Body of pancreas (tissue), 4 donors: ENCODE measurements around the gene AKAP13. TPM values are rescaled to one million over a fixed set of nuclear protein-coding genes. Genes with fewer than 3 reads are reported as not detected.
A peak's percentile ranks its signal among the peaks of the same experiment; 100 is the strongest.

Source experiments
- ATAC-seq: fragments of 150-250 bp; one replicate; pipeline ENCODE4 v1.9.1; 2016
- DNase-seq, 4 donors: peaks; one replicate each; pipeline ENCODE4 v3.0.0-alpha.2; 2019
- H3K27ac ChIP-seq, 4 donors: fragments of 200-600 bp; sonication (generic); 1 replicate in 3 of 4; 2 replicates in 1 of 4; pipeline versions ENCODE4 v1.5.1 to v1.6.1; 2016 to 2019; ENCODE audit warnings: mild to moderate bottlenecking in 1 of 4, mixed read lengths in 1 of 4, moderate library complexity in 1 of 4
- H3K27me3 ChIP-seq, 2 donors: fragments of 200-600 bp; sonication (generic); one replicate each; pipeline ENCODE4 v1.6.0; 2016; ENCODE audit warnings: mild to moderate bottlenecking in 1 of 2
- H3K36me3 ChIP-seq, 2 donors: fragments of 200-600 bp; sonication (generic); replicated peaks in 1 of 2; 2 replicates each; pipeline ENCODE4 v1.5.1; 2016; ENCODE audit warnings: low read depth in 2 of 2; ENCODE audit not compliant: insufficient read depth in 1 of 2
- H3K4me1 ChIP-seq: fragments of 200-600 bp; sonication (generic); one replicate; pipeline ENCODE4 v1.6.0; 2016
- H3K4me3 ChIP-seq, 2 donors: fragments of 200-600 bp; sonication (generic); 1 replicate in 1 of 2; 2 replicates in 1 of 2; pipeline ENCODE4 v1.5.1; 2016 to 2019
- H3K9me3 ChIP-seq, 3 donors: fragments of 200-600 bp; sonication (generic); 1 replicate in 2 of 3; 2 replicates in 1 of 3; pipeline ENCODE4 v1.5.1; 2016
- POLR2A ChIP-seq, 3 donors: fragments of 450-650 bp; IDR thresholded peaks; one replicate each; pipeline ENCODE4 v1.6.1; 2016; ENCODE audit warnings: antibody characterized with exemption in 3 of 3, mild to moderate bottlenecking in 2 of 3
- WGBS, 2 donors: methylation state at CpG; one replicate each; pipeline ENCODE4 v1.1.5; 2017; 5-methylcytosine and 5-hydroxymethylcytosine counted together
- intact Hi-C: fragments of 100-400 bp; cut with DNase I; formaldehyde crosslinking; loops from one replicate; pipeline ENCODE4 v1.15.1; 2023
- total RNA-seq, 2 donors: library from RNA; depleted of rRNA; stranded (reverse); fragments of >200 nt; gene quantifications; one replicate each; pipeline ENCODE4 v1.1.0, GENCODE V29; 2016
- TF ChIP-seq, protein P1 (sequence below), 7 experiments: fragments of 450-650 bp in 4 of 7; fragments of 200-600 bp in 3 of 7; sonication (generic) in 3 of 7; IDR thresholded peaks; one replicate each; pipeline ENCODE4 v1.5.1; 2016 to 2019; ENCODE audit warnings: antibody characterized with exemption in 7 of 7

The AKAP13 gene
- total RNA-seq, 2 donors from 2014 or later = 102 to 160 TPM

DNA sequence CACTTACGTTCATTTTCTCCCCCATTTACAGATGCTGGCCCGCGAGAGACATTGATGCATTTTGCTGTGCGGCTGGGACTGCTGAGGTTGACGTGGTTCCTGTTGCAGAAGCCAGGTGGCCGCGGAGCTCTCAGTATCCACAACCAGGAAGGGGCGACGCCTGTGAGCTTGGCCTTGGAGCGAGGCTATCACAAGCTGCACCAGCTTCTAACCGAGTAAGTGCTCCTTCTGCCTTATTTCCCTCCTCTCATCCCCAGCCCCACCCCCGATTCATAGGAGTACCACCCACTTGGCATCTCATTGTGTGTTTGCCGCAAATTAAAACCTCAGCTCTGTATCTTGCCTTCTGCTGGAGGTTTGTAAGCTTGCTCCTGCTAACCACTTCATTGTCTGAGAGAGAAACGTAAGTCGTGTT is 163.3 kb downstream of the AKAP13 start:
- peak overlapping the region; percentile 16 to 76 (median 58) for H3K27ac ChIP-seq
- H3K4me1 ChIP-seq = peaks cover 32% of the 10 kb centered on the region
- peak in 2 of 3 donors; percentile 33 to 70 for TF ChIP-seq POLR2A (IDR thresholded peaks at IDR 0.05)
- TF ChIP-seq, protein P1, sequence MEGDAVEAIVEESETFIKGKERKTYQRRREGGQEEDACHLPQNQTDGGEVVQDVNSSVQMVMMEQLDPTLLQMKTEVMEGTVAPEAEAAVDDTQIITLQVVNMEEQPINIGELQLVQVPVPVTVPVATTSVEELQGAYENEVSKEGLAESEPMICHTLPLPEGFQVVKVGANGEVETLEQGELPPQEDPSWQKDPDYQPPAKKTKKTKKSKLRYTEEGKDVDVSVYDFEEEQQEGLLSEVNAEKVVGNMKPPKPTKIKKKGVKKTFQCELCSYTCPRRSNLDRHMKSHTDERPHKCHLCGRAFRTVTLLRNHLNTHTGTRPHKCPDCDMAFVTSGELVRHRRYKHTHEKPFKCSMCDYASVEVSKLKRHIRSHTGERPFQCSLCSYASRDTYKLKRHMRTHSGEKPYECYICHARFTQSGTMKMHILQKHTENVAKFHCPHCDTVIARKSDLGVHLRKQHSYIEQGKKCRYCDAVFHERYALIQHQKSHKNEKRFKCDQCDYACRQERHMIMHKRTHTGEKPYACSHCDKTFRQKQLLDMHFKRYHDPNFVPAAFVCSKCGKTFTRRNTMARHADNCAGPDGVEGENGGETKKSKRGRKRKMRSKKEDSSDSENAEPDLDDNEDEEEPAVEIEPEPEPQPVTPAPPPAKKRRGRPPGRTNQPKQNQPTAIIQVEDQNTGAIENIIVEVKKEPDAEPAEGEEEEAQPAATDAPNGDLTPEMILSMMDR (IDR thresholded peaks at IDR 0.05) = peak in 6 of 7 experiments; percentile 34 to 84 (median 70)
- H3K27me3 ChIP-seq = no peaks in the 10 kb centered on the region
- intact Hi-C loops = no loop called here
- DNase-seq (peak; percentile 78 to 94 (median 88)), ATAC-seq (peak; percentile 90)
- WGBS, 2 donors = 5 to 13% methylated on average over 15 of the region's 15 CpGs
- H3K9me3 ChIP-seq = no peaks in the 10 kb centered on the region
- H3K36me3 ChIP-seq = no peaks in the 10 kb centered on the region
- no peak overlapping the region for H3K4me3 ChIP-seq

DNA sequence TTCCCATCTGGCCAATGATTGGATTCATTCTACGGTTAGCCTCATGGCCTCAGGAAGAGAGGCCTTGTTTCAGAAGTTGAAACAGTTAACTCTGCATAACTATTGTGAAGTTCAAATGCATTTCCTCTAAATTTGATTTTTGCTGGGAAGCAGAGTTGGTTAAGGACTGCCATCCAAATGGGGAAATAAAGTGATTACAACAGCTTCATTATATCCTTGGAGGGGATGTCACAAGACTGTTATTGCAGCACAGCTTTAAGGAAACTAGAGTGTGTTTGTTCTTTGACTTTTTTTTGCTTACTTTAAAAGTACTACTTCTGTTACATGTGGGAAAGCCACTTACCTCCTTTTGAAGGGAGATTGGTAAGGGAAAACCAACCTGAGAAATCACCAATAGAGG is 164.8 kb downstream of the AKAP13 start:
- Histone ChIP-seq H3K27ac (peak overlapping the region in 3 of 4 donors; percentile 25 to 76 (median 29)), H3K36me3 (no peaks in the 10 kb centered on the region), H3K9me3 (no peaks in the 10 kb centered on the region), H3K4me1 (peaks cover 32% of the 10 kb centered on the region), H3K27me3 (no peaks in the 10 kb centered on the region), H3K4me3 (no peak overlapping the region)
- TF ChIP-seq, protein P1 (IDR thresholded peaks at IDR 0.05) = no peak
- TF ChIP-seq POLR2A (IDR thresholded peaks at IDR 0.05) = peak in 1 of 3 donors; percentile 17
- WGBS, 2 donors = 71 to 79% methylated on average over 1 of the region's 1 CpG
- intact Hi-C loops = no loop called here
- ATAC-seq = no peak
- peak in 1 of 4 donors; percentile 38 for DNase-seq

DNA sequence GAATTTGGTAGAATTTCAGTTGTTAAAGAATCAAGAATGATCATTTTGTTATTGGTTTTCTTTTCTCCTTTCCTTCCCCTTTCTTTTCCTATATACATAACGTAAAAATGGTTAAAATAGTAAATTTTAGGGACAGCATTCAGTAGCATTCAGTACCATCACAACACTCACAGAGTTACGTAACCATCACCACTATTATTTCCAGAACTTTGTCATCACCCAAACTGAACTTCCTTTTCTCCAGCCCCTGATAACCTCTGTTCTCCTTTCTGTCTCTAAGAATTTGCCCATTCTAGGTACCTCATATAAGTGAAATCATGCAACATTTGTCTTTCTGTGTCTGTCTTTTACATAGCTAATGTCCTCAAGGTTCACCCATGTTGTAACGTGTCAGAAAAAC is 165.3 kb downstream of the AKAP13 start:
- Histone ChIP-seq H3K9me3 (no peaks in the 10 kb centered on the region), H3K4me1 (peaks cover 32% of the 10 kb centered on the region), H3K36me3 (no peaks in the 10 kb centered on the region), H3K27ac (peak overlapping the region in 2 of 4 donors; percentile 29 to 76), H3K27me3 (no peaks in the 10 kb centered on the region), H3K4me3 (no peak overlapping the region)
- no peak for DNase-seq
- TF ChIP-seq POLR2A (IDR thresholded peaks at IDR 0.05) = no peak
- TF ChIP-seq, protein P1 (IDR thresholded peaks at IDR 0.05) = no peak
- no peak for ATAC-seq
- WGBS, 2 donors = 84 to 90% methylated on average over 3 of the region's 3 CpGs
- intact Hi-C loops = no loop called here

DNA sequence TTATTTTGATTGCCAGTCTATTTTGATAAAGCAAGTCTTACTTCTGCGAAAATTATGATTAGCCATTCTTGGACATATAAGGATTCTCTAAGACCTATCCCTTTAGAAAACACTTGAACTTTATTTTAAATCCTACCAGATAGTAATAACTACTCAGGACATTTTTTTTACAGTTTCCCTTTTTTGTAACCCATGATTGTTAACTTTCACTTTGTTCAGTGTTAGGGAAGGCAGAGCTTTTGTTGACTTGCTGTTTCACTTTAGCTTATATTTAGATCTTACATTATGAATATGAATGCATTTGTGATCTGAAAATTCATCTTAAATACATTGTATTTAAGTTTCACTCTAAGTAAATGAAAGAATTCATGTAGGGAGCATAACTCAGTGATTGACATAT is 167.0 kb downstream of the AKAP13 start:
- intact Hi-C loops = no loop called here
- ATAC-seq = no peak
- H3K27ac ChIP-seq = no peak overlapping the region

More for the DNA sequence above, 167.0 kb downstream of the AKAP13 start:
- no peaks in the 10 kb centered on the region for H3K36me3 ChIP-seq
- H3K4me3 ChIP-seq = no peak overlapping the region
- no peaks in the 10 kb centered on the region for H3K27me3 ChIP-seq
- 75 to 76% methylated on average over 1 of the region's 1 CpG for WGBS, 2 donors
- peaks cover 20% of the 10 kb centered on the region for H3K4me1 ChIP-seq
- no peak for TF ChIP-seq POLR2A (IDR thresholded peaks at IDR 0.05)
- TF ChIP-seq, protein P1 (IDR thresholded peaks at IDR 0.05) = no peak
- H3K9me3 ChIP-seq = no peaks in the 10 kb centered on the region
- no peak for DNase-seq
